CD4-positive, CD25-positive, alpha-beta regulatory T cell (primary cell): ENCODE data around the gene GPR89A. TPM values are rescaled to one million over a fixed set of nuclear protein-coding genes. Genes with fewer than 3 reads are reported as not detected.

Experiments
- polyA plus RNA-seq, 4 donors: library from polyadenylated mRNA; unstranded; fragments of 300-500 nt; fragmentation: Illumina TruSeq; gene quantifications; one replicate each; pipeline ENCODE4 v1.2.3, GENCODE V29; 2021
- total RNA-seq: library from RNA; stranded (reverse); gene quantifications from one replicate; pipeline ENCODE4 v1.2.3, GENCODE V29; 2022

Gene GPR89A
- total and polyA plus RNA-seq, 5 donors from 2014 or later, result 21.9 to 39.0 (median 27.0) TPM

Other genes starting within 250 kb of the GPR89A start
- 9.0 TPM for gene NBPF20, start 182.4 kb upstream of the GPR89A start, total RNA-seq
- gene NBPF20, start 182.4 kb upstream of the GPR89A start, polyA plus RNA-seq, result under 1 TPM; 0.10 to 0.45 (median 0.35) TPM
- gene PDZK1, start 99.4 kb downstream of the GPR89A start, total RNA-seq, result not detected
- gene PDZK1, start 99.4 kb downstream of the GPR89A start, polyA plus RNA-seq, result under 1 TPM in 2 of 4 donors, not detected in 2; 0.15 to 0.16 TPM
- gene CD160, start 111.5 kb downstream of the GPR89A start, total RNA-seq, result not detected
- gene CD160, start 111.5 kb downstream of the GPR89A start, polyA plus RNA-seq, result under 1 TPM in 3 of 4 donors, not detected in 1; 0.19 to 0.28 (median 0.21) TPM
- 17.3 TPM for gene RNF115, start 216.1 kb downstream of the GPR89A start, total RNA-seq
- 1 to 10 TPM; 4.1 to 7.6 (median 6.0) TPM for gene RNF115, start 216.1 kb downstream of the GPR89A start, polyA plus RNA-seq
- 30.3 TPM for gene POLR3C, start 216.2 kb downstream of the GPR89A start, total RNA-seq
- 10 to 100 TPM; 45.1 to 52.2 (median 48.0) TPM for gene POLR3C, start 216.2 kb downstream of the GPR89A start, polyA plus RNA-seq
- gene NUDT17, start 237.6 kb downstream of the GPR89A start, total RNA-seq, result 3.5 TPM
- 1 to 10 TPM; 1.6 to 4.8 (median 2.8) TPM for gene NUDT17, start 237.6 kb downstream of the GPR89A start, polyA plus RNA-seq